Measurements from ENCODE around the gene TMEM121.

- TF ChIP-seq EZH2 (IDR thresholded peaks at IDR 0.05; ENCODE audit: insufficient read depth, low read length) = no peak
- no peak for TF ChIP-seq CTCF (IDR thresholded peaks at IDR 0.05; ENCODE audit: insufficient read depth, low read depth, low read length)
Measured at GRCh38 chr14:105508601-105509000, 17.8 kb upstream of the TMEM121 start.
